H1 (cell line): ENCODE data around the gene SLU7. TPM values are rescaled to one million over a fixed set of nuclear protein-coding genes. Genes with fewer than 3 reads are reported as not detected.

Experiments
- CTCF ChIA-PET: fragments of 300-600 bp; sonication (Branson Sonifier 250); formaldehyde crosslinking; loops from one replicate; lab custom pipeline; 2021; ENCODE audit not compliant: partially characterized antibody; lab: Charles Lee
- POLR2A ChIA-PET: fragments of 300-600 bp; sonication (Branson Sonifier 250); formaldehyde crosslinking; loops from one replicate; lab custom pipeline; 2021; ENCODE audit warnings: inconsistent platforms; ENCODE audit not compliant: partially characterized antibody; lab: Charles Lee
- DNase-seq, 2 experiments: peaks; one replicate each; pipeline versions ENCODE4 v3.0.0 to v3.0.0-alpha.2; 2010 to 2022; ENCODE audit warnings: low spot score in 2 of 2, low read depth in 1 of 2, mixed read lengths in 1 of 2
- FAIRE-seq: peaks from 2 replicates; lab custom pipeline; 2011; peaks lifted over from hg19 to GRCh38; lab: Jason Lieb, UNC
- H2AFZ ChIP-seq: 2 replicates; pipeline ENCODE4 v1.8.1; 2012; ENCODE audit warnings: low read length, inconsistent platforms
- H2AK5ac ChIP-seq: 2 replicates; pipeline ENCODE4 v1.6.1; 2013; ENCODE audit warnings: low read depth, low read length
- H2BK120ac ChIP-seq: replicated peaks from 2 replicates; pipeline ENCODE3; 2013; ENCODE audit warnings: low read depth, low read length, inconsistent platforms
- H2BK12ac ChIP-seq: 2 replicates; pipeline ENCODE4 v1.6.1; 2013; ENCODE audit warnings: low read depth, low read length
- H2BK15ac ChIP-seq: 2 replicates; pipeline ENCODE4 v1.6.1; 2013; ENCODE audit warnings: low read length
- H2BK20ac ChIP-seq: 2 replicates; pipeline ENCODE4 v1.6.1; 2013; ENCODE audit warnings: low read length
- H2BK5ac ChIP-seq: 2 replicates; pipeline ENCODE4 v1.6.1; 2013; ENCODE audit warnings: low read depth, low read length
- H3K14ac ChIP-seq: 2 replicates; pipeline ENCODE4 v1.6.1; 2013; ENCODE audit warnings: inconsistent platforms; ENCODE audit not compliant: insufficient read length
- H3K18ac ChIP-seq: 2 replicates; pipeline ENCODE4 v1.6.1; 2013; ENCODE audit warnings: low read length; ENCODE audit errors: extremely low read depth
- H3K23ac ChIP-seq: 2 replicates; pipeline ENCODE4 v1.6.1; 2013; ENCODE audit warnings: inconsistent platforms; ENCODE audit not compliant: insufficient read length
- H3K23me2 ChIP-seq: 2 replicates; pipeline ENCODE4 v1.6.1; 2013; ENCODE audit warnings: low read depth, low read length
- H3K27ac ChIP-seq: 2 replicates; pipeline ENCODE4 v1.6.1; 2011; ENCODE audit warnings: low read depth, low read length, inconsistent platforms
- H3K27me3 ChIP-seq, 4 experiments: replicated peaks in 1 of 4; 1 replicate in 1 of 4; 2 replicates in 3 of 4; pipeline versions ENCODE4 v1.6.1 to v1.8.1; 2011 to 2013; ENCODE audit warnings: low read length in 3 of 4, mild to moderate bottlenecking in 3 of 4, inconsistent platforms in 2 of 4, mixed read lengths in 2 of 4, moderate library complexity in 1 of 4; ENCODE audit not compliant: control insufficient read depth in 3 of 4, insufficient read depth in 3 of 4; ENCODE audit errors: extremely low read depth in 1 of 4
- H3K36me3 ChIP-seq, 4 experiments: 2 replicates each; pipeline versions ENCODE4 v1.6.1 to v1.8.1; 2011 to 2013; ENCODE audit warnings: mild to moderate bottlenecking in 4 of 4, low read length in 3 of 4, moderate library complexity in 2 of 4, control low read depth in 1 of 4, inconsistent platforms in 1 of 4; ENCODE audit not compliant: insufficient read depth in 4 of 4, control insufficient read depth in 2 of 4
- H3K4ac ChIP-seq: replicated peaks from 2 replicates; pipeline ENCODE3; 2013; ENCODE audit warnings: low read length, low read depth, mixed read lengths, inconsistent platforms; ENCODE audit not compliant: insufficient read length
- H3K4me1 ChIP-seq, 4 experiments: replicated peaks in 1 of 4; 1 replicate in 1 of 4; 2 replicates in 3 of 4; pipeline versions ENCODE4 v1.6.1 to v1.8.1; 2011 to 2013; ENCODE audit warnings: low read length in 3 of 4, inconsistent platforms in 2 of 4, mixed read lengths in 1 of 4; ENCODE audit not compliant: insufficient read depth in 4 of 4, control insufficient read depth in 3 of 4
- H3K4me2 ChIP-seq, 2 experiments: 2 replicates each; pipeline versions ENCODE4 v1.6.1 to v1.8.1; 2011 to 2013; ENCODE audit warnings: low read depth in 2 of 2, low read length in 2 of 2, control low read depth in 1 of 2, inconsistent platforms in 1 of 2, mild to moderate bottlenecking in 1 of 2; ENCODE audit not compliant: insufficient read depth in 1 of 2
- H3K4me3 ChIP-seq, 4 experiments: fragments of 200-600, 300-600 bp in 1 of 4; sonication (generic), shearing (Covaris generic), sonication (Bioruptor Twin) in 1 of 4; 2 replicates each; pipeline versions ENCODE4 v1.5.1 to v1.8.1; 2011 to 2016; ENCODE audit warnings: low read length in 4 of 4, low read depth in 3 of 4, control low read depth in 2 of 4, inconsistent platforms in 2 of 4, mild to moderate bottlenecking in 2 of 4, mixed read lengths in 1 of 4, moderate library complexity in 1 of 4; ENCODE audit not compliant: insufficient read depth in 2 of 4; ENCODE audit errors: extremely low read depth in 1 of 4
- H3K56ac ChIP-seq: replicated peaks from 2 replicates; pipeline ENCODE3; 2013; ENCODE audit warnings: low read depth, mild to moderate bottlenecking, mixed read lengths, low read length, inconsistent platforms; ENCODE audit not compliant: insufficient read length
- H3K79me1 ChIP-seq: 2 replicates; pipeline ENCODE4 v1.6.1; 2013; ENCODE audit warnings: low read depth, low read length, control low read depth
- H3K79me2 ChIP-seq, 2 experiments: 2 replicates each; pipeline versions ENCODE4 v1.6.1 to v1.8.1; 2012 to 2013; ENCODE audit warnings: low read length in 2 of 2, mild to moderate bottlenecking in 2 of 2, inconsistent platforms in 1 of 2; ENCODE audit not compliant: insufficient read depth in 2 of 2, control insufficient read depth in 1 of 2
- H3K9ac ChIP-seq, 4 experiments: replicated peaks in 1 of 4; 1 replicate in 1 of 4; 2 replicates in 3 of 4; pipeline versions ENCODE4 v1.6.1 to v1.8.1; 2011 to 2013; ENCODE audit warnings: low read depth in 3 of 4, low read length in 3 of 4, control low read depth in 2 of 4, mild to moderate bottlenecking in 2 of 4, moderate library complexity in 2 of 4, inconsistent platforms in 1 of 4; ENCODE audit errors: extremely low read depth in 1 of 4
- H3K9me3 ChIP-seq, 2 experiments: 2 replicates each; pipeline versions ENCODE4 v1.6.1 to v1.8.1; 2012 to 2013; ENCODE audit warnings: mild to moderate bottlenecking in 2 of 2, moderate library complexity in 2 of 2, control low read depth in 1 of 2, inconsistent platforms in 1 of 2, low read depth in 1 of 2, low read length in 1 of 2, mixed read lengths in 1 of 2; ENCODE audit not compliant: insufficient read depth in 2 of 2
- H4K20me1 ChIP-seq, 2 experiments: replicated peaks in 1 of 2; 2 replicates each; pipeline versions ENCODE3 to v1.8.1; 2011 to 2013; ENCODE audit warnings: inconsistent platforms in 2 of 2, low read length in 2 of 2, mild to moderate bottlenecking in 1 of 2; ENCODE audit not compliant: insufficient read depth in 2 of 2, control insufficient read depth in 1 of 2
- H4K5ac ChIP-seq: 2 replicates; pipeline ENCODE4 v1.6.1; 2013; ENCODE audit warnings: low read length, low read depth, mixed read lengths, inconsistent platforms; ENCODE audit not compliant: insufficient read length
- H4K8ac ChIP-seq: 2 replicates; pipeline ENCODE4 v1.8.0; 2013; ENCODE audit warnings: mild to moderate bottlenecking, moderate library complexity, low read length, inconsistent platforms; ENCODE audit not compliant: insufficient read depth; ENCODE audit errors: extremely low read depth
- H4K91ac ChIP-seq: replicated peaks from 2 replicates; pipeline ENCODE3; 2013; ENCODE audit warnings: low read length, mixed read lengths, inconsistent platforms; ENCODE audit not compliant: insufficient read length
- ASH2L ChIP-seq: fragments of 200-600, 300-600 bp; sonication (generic); IDR thresholded peaks from one replicate; pipeline ENCODE4 v1.7.1; 2017; ENCODE audit warnings: low read length
- KDM4A ChIP-seq: IDR thresholded peaks from one replicate; pipeline ENCODE4 v1.7.1; 2012; ENCODE audit warnings: low read depth, mild to moderate bottlenecking, moderate library complexity, low read length, inconsistent platforms; ENCODE audit not compliant: severe bottlenecking
- PHF8 ChIP-seq: fragments of 200-600 bp; sonication (generic); conservative IDR thresholded peaks from 2 replicates; pipeline ENCODE4 v1.7.1; 2012; ENCODE audit warnings: low read depth, mild to moderate bottlenecking, inconsistent platforms, low read length, moderate library complexity
- RNF2 ChIP-seq: fragments of 200-900, 300-1000 bp; sonication (generic); IDR thresholded peaks from 2 replicates; pipeline ENCODE4 v1.7.1; 2016; ENCODE audit warnings: borderline replicate concordance, low read depth, mild to moderate bottlenecking, antibody characterized with exemption, low read length; ENCODE audit not compliant: poor library complexity, severe bottlenecking; ENCODE audit errors: missing control alignments
- RXRA ChIP-seq: IDR thresholded peaks from 2 replicates; pipeline ENCODE4 v1.6.1; 2011; ENCODE audit warnings: low read depth, mild to moderate bottlenecking, low read length, moderate library complexity; ENCODE audit not compliant: insufficient read depth
- SAP30 ChIP-seq: fragments of 300-600 bp; sonication (generic); IDR thresholded peaks from 2 replicates; pipeline ENCODE4 v1.7.1; 2012; ENCODE audit warnings: low read length, moderate library complexity, mild to moderate bottlenecking, inconsistent platforms; ENCODE audit not compliant: insufficient read depth, insufficient replicate concordance
- WGBS, 2 experiments: shearing (Covaris generic) in 1 of 2; methylation state at CpG; one replicate each; pipeline versions ENCODE4 v1.1.6 to v1.1.7; 2013 to 2015; ENCODE audit warnings: low lambda C conversion rate in 2 of 2, mixed read lengths in 2 of 2, inconsistent platforms in 1 of 2, low coverage in 1 of 2, missing lambda C conversion rate in 1 of 2; ENCODE audit not compliant: insufficient replicate concordance in 2 of 2, insufficient coverage in 1 of 2, insufficient read length in 1 of 2; ENCODE audit errors: extremely low coverage in 1 of 2, missing lambda C conversion rate in 1 of 2; 5-methylcytosine and 5-hydroxymethylcytosine counted together
- polyA plus RNA-seq, 7 experiments: library from polyadenylated mRNA; depleted of rRNA in 3 of 7; stranded (reverse) in 5 of 7; unstranded in 2 of 7; fragments of >200 nt in 5 of 7; fragments of 200-250 nt in 2 of 7; gene quantifications; 1 replicate in 5 of 7; 2 replicates in 1 of 7; 4 replicates in 1 of 7; pipeline versions ENCODE4 v1.2.1 to v1.2.3, GENCODE V29; 2011 to 2013; ENCODE audit warnings: missing spikeins in 2 of 7, mixed read lengths in 2 of 7
- total RNA-seq: library from RNA; stranded (reverse); fragmentation: NEBNext Ultra II Directional; extraction: Animal tissue kit (Norgen Biotek cat#: 25700); gene quantifications from 2 replicates; pipeline ENCODE4 v1.2.1, GENCODE V29; 2021

Gene SLU7
- total and polyA plus RNA-seq, 2 of the 8 experiments (the other 6 are each of a cell fraction or from before 2014, with no cell fraction given): 6.0 to 34.1 TPM

GRCh38 chr5:160370713-160371034 lies 48.2 kb downstream of the SLU7 start:
- H3K9ac ChIP-seq: peak overlapping the region in 2 of 4 experiments; percentile 39; a peak in 2 of 7 replicates
- H3K4ac ChIP-seq: peak overlapping the region; percentile 3
- no peak overlapping the region for H3K56ac ChIP-seq
- H2BK12ac ChIP-seq: no peak overlapping the region
- H3K23ac ChIP-seq: no peak overlapping the region
- H3K18ac ChIP-seq: peak overlapping the region; percentile 54; the same call in 1 of the 2 replicates
- H4K20me1 ChIP-seq: no peaks in the 10 kb centered on the region
- H3K79me1 ChIP-seq: no peaks in the 10 kb centered on the region
- no peak overlapping the region for H4K8ac ChIP-seq
- H2BK120ac ChIP-seq: peak overlapping the region; percentile 70
- POLR2A ChIA-PET: interaction anchor here (1.2 to 1.7 kb wide), 5 partner anchors 9 to 173 kb away, joined by 3 to 8 read pairs (median 3); no protein-coding TSS in a partner anchor
- DNase-seq (no peak), FAIRE-seq (peak; percentile 24)
- H2BK5ac ChIP-seq: no peak overlapping the region
- 0 out of 2 replicates have a peak overlapping the region, but pooled peaks have one; percentile 2 for H2BK20ac ChIP-seq
- TF ChIP-seq RXRA: no peak
- TF ChIP-seq ASH2L: peak; percentile 11
- peak; percentile 20 for TF ChIP-seq KDM4A
- TF ChIP-seq PHF8: no peak
- TF ChIP-seq RNF2: no peak
- TF ChIP-seq SAP30: peak; percentile 43
- H2AFZ ChIP-seq: peak overlapping the region; percentile 89
- H3K27ac ChIP-seq: no peak overlapping the region
- H4K5ac ChIP-seq: no peak overlapping the region
- H3K9me3 ChIP-seq: no peaks in the 10 kb centered on the region
- CTCF ChIA-PET: interaction anchor here (0.6 to 2.2 kb wide), 12 partner anchors 11 to 340 kb away, joined by 3 to 15 read pairs (median 4); no protein-coding TSS in a partner anchor
- no peak overlapping the region for H2BK15ac ChIP-seq
- H3K36me3 ChIP-seq: no peaks in the 10 kb centered on the region
- H4K91ac ChIP-seq: peak overlapping the region; percentile 52
- H3K4me3 ChIP-seq: peak overlapping the region; percentile 29 to 67 (median 46)
- 55% methylated on average over 12 of the region's 12 CpGs; no CpG with 5 or more reads in 1 of the 2 experiments for WGBS, 2 experiments
- H3K4me1 ChIP-seq: peaks cover 3 to 5% (median 4%) of the 10 kb centered on the region in 4 experiments; a peak in 4 of 7 replicates
- H3K23me2 ChIP-seq: 0 out of 2 replicates have a peak, but pooled peaks cover 4% of the 10 kb centered on the region
- peak overlapping the region; percentile 65 to 78 for H3K4me2 ChIP-seq
- H3K14ac ChIP-seq: no peak overlapping the region
- no peaks in the 10 kb centered on the region for H3K79me2 ChIP-seq
- no peak overlapping the region for H2AK5ac ChIP-seq
- peaks cover 1 to 15% (median 10%) of the 10 kb centered on the region in 4 experiments for H3K27me3 ChIP-seq
